GM12891 (cell line): ENCODE measurements around the gene PRDM16.

Experiments
- POLR2A ChIP-seq: IDR thresholded peaks from 2 replicates; pipeline ENCODE4 v1.6.1; 2011; ENCODE audit warnings: low read depth, low read length, control low read depth
- POLR2AphosphoS5 ChIP-seq: IDR thresholded peaks from 2 replicates; pipeline ENCODE4 v1.6.1; 2011; ENCODE audit warnings: low read depth, low read length, control low read depth

- no peak for TF ChIP-seq POLR2A
- TF ChIP-seq POLR2AphosphoS5: no peak
Measured at GRCh38 chr1:3283849-3284248, 214.8 kb downstream of the PRDM16 start.
